Breast epithelium (tissue), 4 donors: ENCODE data around the gene STIM1. TPM values are rescaled to one million over a fixed set of nuclear protein-coding genes. Genes with fewer than 3 reads are reported as not detected.
A peak's percentile ranks its signal among the peaks of the same experiment; 100 is the strongest.

Experiments
- DNase-seq, 2 donors: peaks; one replicate each; pipeline ENCODE4 v3.0.0-alpha.2; 2019; ENCODE audit warnings: low spot score in 2 of 2
- H3K27ac ChIP-seq, 2 donors: fragments of 200-600 bp; sonication (generic) in 1 of 2; one replicate each; pipeline ENCODE4 v1.5.1; 2016 to 2019; ENCODE audit warnings: mild to moderate bottlenecking in 1 of 2
- H3K27me3 ChIP-seq, 2 donors: fragments of 200-600 bp; sonication (generic) in 1 of 2; one replicate each; pipeline versions ENCODE4 v1.5.1 to v1.6.0; 2017 to 2019; ENCODE audit warnings: control low read depth in 1 of 2, mild to moderate bottlenecking in 1 of 2
- H3K36me3 ChIP-seq: fragments of 200-600 bp; one replicate; pipeline ENCODE4 v1.5.1; 2019
- H3K4me1 ChIP-seq, 2 donors: fragments of 200-600 bp; sonication (generic); one replicate each; pipeline ENCODE4 v1.5.1; 2016 to 2019; ENCODE audit warnings: control low read depth in 1 of 2
- H3K4me3 ChIP-seq, 3 donors: fragments of 200-600 bp; sonication (generic); 1 replicate in 2 of 3; 2 replicates in 1 of 3; pipeline ENCODE4 v1.5.1; 2016 to 2019; ENCODE audit warnings: mild to moderate bottlenecking in 3 of 3, moderate library complexity in 2 of 3
- H3K9me3 ChIP-seq, 2 donors: fragments of 200-600 bp; sonication (generic) in 1 of 2; one replicate each; pipeline ENCODE4 v1.5.1; 2016 to 2019; ENCODE audit warnings: control low read depth in 1 of 2
- POLR2A ChIP-seq: fragments of 450-650 bp; IDR thresholded peaks from one replicate; pipeline ENCODE4 v1.6.1; 2016; ENCODE audit warnings: antibody characterized with exemption, mild to moderate bottlenecking, moderate library complexity
- POLR2AphosphoS5 ChIP-seq, 3 donors: sonication (generic); formaldehyde crosslinking; IDR thresholded peaks; one replicate each; pipeline ENCODE4 v1.6.1; 2017; ENCODE audit warnings: antibody characterized with exemption in 3 of 3
- intact Hi-C: fragments of 100-400 bp; cut with DNase I; formaldehyde crosslinking; loops from one replicate; pipeline ENCODE4 v1.15.1; 2023; ENCODE audit warnings: low total_unique reads
- total RNA-seq, 3 donors: library from RNA; depleted of rRNA; stranded (reverse); fragments of >200 nt; gene quantifications; one replicate each; pipeline ENCODE4 v1.1.0, GENCODE V29; 2016
- TF ChIP-seq, protein P1 (sequence below), 3 donors: fragments of 450-650 bp; IDR thresholded peaks; one replicate each; pipeline ENCODE4 v1.5.1; 2016 to 2017; ENCODE audit warnings: antibody characterized with exemption in 3 of 3, mild to moderate bottlenecking in 3 of 3, moderate library complexity in 3 of 3

STIM1 gene
- total RNA-seq, 3 donors from 2014 or later, result 44.2 to 68.2 (median 47.9) TPM

GRCh38 chr11:3866836-3867208, 11.4 kb downstream of the STIM1 start:
- Histone ChIP-seq H3K36me3 (no peaks in the 10 kb centered on the region), H3K9me3 (no peaks in the 10 kb centered on the region), H3K27ac (peak overlapping the region; percentile 57 to 62), H3K4me3 (no peak overlapping the region), H3K27me3 (no peaks in the 10 kb centered on the region), H3K4me1 (peaks cover 0 to 19% of the 10 kb centered on the region in 2 donors)
- intact Hi-C loops, result no loop called here
- DNase-seq, result no peak
- TF ChIP-seq POLR2AphosphoS5 (IDR thresholded peaks at IDR 0.05), result no peak
- TF ChIP-seq POLR2A, result no peak
- TF ChIP-seq, protein P1, sequence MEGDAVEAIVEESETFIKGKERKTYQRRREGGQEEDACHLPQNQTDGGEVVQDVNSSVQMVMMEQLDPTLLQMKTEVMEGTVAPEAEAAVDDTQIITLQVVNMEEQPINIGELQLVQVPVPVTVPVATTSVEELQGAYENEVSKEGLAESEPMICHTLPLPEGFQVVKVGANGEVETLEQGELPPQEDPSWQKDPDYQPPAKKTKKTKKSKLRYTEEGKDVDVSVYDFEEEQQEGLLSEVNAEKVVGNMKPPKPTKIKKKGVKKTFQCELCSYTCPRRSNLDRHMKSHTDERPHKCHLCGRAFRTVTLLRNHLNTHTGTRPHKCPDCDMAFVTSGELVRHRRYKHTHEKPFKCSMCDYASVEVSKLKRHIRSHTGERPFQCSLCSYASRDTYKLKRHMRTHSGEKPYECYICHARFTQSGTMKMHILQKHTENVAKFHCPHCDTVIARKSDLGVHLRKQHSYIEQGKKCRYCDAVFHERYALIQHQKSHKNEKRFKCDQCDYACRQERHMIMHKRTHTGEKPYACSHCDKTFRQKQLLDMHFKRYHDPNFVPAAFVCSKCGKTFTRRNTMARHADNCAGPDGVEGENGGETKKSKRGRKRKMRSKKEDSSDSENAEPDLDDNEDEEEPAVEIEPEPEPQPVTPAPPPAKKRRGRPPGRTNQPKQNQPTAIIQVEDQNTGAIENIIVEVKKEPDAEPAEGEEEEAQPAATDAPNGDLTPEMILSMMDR (IDR thresholded peaks at IDR 0.05), result no peak

GRCh38 chr11:3867209-3868091, 12.0 kb downstream of the STIM1 start:
- DNase-seq, result no peak
- Histone ChIP-seq H3K4me1 (peaks cover 0 to 19% of the 10 kb centered on the region in 2 donors), H3K27me3 (no peaks in the 10 kb centered on the region), H3K9me3 (no peaks in the 10 kb centered on the region), H3K36me3 (no peaks in the 10 kb centered on the region), H3K27ac (peak overlapping the region; percentile 57 to 62), H3K4me3 (no peak overlapping the region)
- intact Hi-C loops, result no loop called here
- TF ChIP-seq POLR2A (no peak), POLR2AphosphoS5 (IDR thresholded peaks at IDR 0.05) (no peak)
- TF ChIP-seq, protein P1 (IDR thresholded peaks at IDR 0.05), result no peak

DNA sequence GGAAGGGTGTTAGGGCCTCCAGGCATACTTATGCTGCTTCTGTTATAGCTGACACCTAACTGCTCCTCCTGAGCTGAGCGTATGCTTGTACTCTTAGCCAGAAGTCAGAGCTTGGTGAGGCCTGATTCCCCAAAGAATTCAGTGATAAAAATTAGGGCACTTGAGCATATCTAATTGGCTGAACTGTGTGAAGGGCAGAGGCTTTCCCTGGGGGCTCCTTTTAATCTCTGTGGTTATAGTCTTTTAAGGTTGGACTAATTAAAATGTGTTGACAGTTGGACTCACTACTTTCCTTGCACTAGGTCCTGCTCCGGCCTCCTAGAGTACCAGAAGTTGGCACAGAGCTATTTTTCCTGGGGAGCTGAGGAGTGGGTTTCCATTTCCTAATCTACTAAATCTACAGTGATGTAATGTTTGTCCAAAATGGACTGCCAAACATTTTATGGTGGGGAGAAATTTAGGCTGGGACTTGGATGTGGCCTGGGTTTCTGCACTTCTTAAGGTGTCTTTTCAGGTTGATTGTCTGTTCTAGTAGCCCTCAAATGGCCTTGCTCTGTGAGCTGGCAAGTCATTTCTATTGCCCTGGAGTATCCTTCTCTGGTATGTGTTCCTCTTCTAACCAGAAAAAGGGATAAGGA, 18.4 kb downstream of the STIM1 start:
- Histone ChIP-seq H3K4me1 (no peaks in the 10 kb centered on the region), H3K36me3 (no peaks in the 10 kb centered on the region), H3K9me3 (no peaks in the 10 kb centered on the region), H3K27me3 (no peaks in the 10 kb centered on the region), H3K4me3 (no peak overlapping the region), H3K27ac (no peak overlapping the region)
- intact Hi-C loops, result no loop called here
- TF ChIP-seq POLR2AphosphoS5 (IDR thresholded peaks at IDR 0.05), result no peak
- TF ChIP-seq, protein P1 (IDR thresholded peaks at IDR 0.05), result no peak
- no peak for TF ChIP-seq POLR2A
- no peak for DNase-seq

DNA sequence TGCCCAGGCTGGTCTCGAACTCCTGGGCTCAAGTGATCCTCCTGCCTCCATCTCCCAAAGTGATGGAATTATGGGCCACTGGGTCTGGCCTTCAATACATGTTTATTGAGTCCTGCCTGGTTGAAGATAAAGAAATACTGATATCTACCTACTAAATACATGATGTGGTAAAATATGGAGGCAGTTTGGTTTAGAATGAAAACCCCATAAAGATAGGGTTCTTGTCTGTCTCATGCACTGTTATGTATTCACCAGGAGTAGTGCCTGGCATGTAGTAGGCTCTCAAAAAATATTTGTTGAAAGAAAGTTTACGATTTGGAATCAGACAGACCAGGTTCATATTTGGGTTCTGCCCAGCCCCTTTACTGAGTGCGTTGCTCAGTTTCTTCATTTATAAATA, 21.1 kb downstream of the STIM1 start:
- Histone ChIP-seq H3K4me1 (peaks cover 0 to 9% of the 10 kb centered on the region in 2 donors), H3K27ac (no peak overlapping the region)

More for the DNA sequence above, 21.1 kb downstream of the STIM1 start:
- DNase-seq, result no peak
- H3K4me3 ChIP-seq, result no peak overlapping the region
- no peaks in the 10 kb centered on the region for H3K9me3 ChIP-seq
- TF ChIP-seq POLR2A (no peak), POLR2AphosphoS5 (IDR thresholded peaks at IDR 0.05) (no peak)
- TF ChIP-seq, protein P1 (IDR thresholded peaks at IDR 0.05), result no peak
- H3K27me3 ChIP-seq, result no peaks in the 10 kb centered on the region
- intact Hi-C loops, result no loop called here
- no peaks in the 10 kb centered on the region for H3K36me3 ChIP-seq
